GM06990 (cell line): Measurements from ENCODE around the gene MYCN.
"Not testable (repeated sequence)": the region's sequence is repeated elsewhere in the genome, so short reads cannot be mapped to it uniquely, and the experiment has no call there.

Experiments used
- DNase-seq: peaks from one replicate; pipeline ENCODE4 v3.0.0-alpha.2; 2011; ENCODE audit not compliant: insufficient read length; ENCODE audit errors: extremely low read depth
- H3K27me3 ChIP-seq: replicated peaks from 2 replicates; pipeline ENCODE4 v1.6.0; 2011; ENCODE audit warnings: low read length; ENCODE audit not compliant: control insufficient read depth, insufficient read depth
- H3K36me3 ChIP-seq: 2 replicates; pipeline ENCODE4 v1.5.1; 2011; ENCODE audit warnings: low read length; ENCODE audit not compliant: control insufficient read depth, insufficient read depth
- H3K4me3 ChIP-seq: replicated peaks from 2 replicates; pipeline ENCODE4 v1.5.1; 2011; ENCODE audit warnings: low read depth, mild to moderate bottlenecking, control low read depth, low read length
- TF ChIP-seq, protein P1 (sequence below): IDR thresholded peaks from 2 replicates; pipeline ENCODE4 v1.5.1; 2011; ENCODE audit warnings: low read length, control low read depth, mild to moderate bottlenecking, inconsistent platforms; ENCODE audit not compliant: insufficient read depth, poor library complexity, severe bottlenecking

Gene MYCN

DNA sequence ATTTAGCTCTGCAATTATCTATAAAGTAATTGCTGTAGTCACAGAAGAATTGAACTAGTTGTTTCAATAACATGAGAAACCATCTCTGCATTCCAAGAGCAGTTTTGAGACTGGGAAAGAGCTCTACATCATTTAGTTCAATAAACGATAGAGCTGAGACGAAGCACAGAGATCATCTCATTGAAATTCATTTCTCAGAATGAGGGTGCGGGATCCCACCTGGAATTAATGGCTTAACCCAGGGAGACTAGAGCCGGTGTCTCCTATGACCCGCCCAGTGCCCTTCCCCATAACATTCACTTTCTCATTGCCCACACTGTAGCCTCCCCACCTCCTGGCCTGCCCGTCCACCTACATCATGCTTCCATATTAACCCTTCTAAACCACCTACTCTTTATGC is 8.8 kb downstream of the MYCN start:
- no peak for DNase-seq
- TF ChIP-seq, protein P1, sequence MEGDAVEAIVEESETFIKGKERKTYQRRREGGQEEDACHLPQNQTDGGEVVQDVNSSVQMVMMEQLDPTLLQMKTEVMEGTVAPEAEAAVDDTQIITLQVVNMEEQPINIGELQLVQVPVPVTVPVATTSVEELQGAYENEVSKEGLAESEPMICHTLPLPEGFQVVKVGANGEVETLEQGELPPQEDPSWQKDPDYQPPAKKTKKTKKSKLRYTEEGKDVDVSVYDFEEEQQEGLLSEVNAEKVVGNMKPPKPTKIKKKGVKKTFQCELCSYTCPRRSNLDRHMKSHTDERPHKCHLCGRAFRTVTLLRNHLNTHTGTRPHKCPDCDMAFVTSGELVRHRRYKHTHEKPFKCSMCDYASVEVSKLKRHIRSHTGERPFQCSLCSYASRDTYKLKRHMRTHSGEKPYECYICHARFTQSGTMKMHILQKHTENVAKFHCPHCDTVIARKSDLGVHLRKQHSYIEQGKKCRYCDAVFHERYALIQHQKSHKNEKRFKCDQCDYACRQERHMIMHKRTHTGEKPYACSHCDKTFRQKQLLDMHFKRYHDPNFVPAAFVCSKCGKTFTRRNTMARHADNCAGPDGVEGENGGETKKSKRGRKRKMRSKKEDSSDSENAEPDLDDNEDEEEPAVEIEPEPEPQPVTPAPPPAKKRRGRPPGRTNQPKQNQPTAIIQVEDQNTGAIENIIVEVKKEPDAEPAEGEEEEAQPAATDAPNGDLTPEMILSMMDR: no peak
- H3K4me3 ChIP-seq: no peak overlapping the region
- H3K27me3 ChIP-seq: no peaks in the 10 kb centered on the region; the same call in none of the 2 replicates
- no peaks in the 10 kb centered on the region for H3K36me3 ChIP-seq

DNA sequence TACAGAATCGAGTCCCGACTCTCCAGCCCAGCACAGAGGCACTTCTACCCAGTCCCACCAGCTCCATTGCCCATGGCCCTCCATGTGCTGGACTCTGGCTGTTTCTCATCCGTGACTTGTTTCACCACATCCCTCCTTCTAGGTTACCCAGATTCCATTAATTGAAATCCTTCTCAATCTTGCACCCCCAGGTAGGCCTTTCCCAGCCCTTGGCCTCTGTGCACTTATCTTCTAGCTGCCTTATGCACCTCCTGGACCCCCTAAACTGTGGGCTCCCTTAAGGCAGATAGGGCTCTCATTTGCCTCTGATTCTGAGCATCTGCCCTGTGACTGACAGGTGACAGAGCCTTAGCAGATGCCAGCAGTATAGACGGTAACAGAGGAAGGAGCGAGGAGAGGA is 9.2 kb downstream of the MYCN start:
- no peaks in the 10 kb centered on the region; the same call in none of the 2 replicates for H3K27me3 ChIP-seq
- DNase-seq: no peak
- no peak overlapping the region for H3K4me3 ChIP-seq
- TF ChIP-seq, protein P1: no peak
- H3K36me3 ChIP-seq: no peaks in the 10 kb centered on the region

DNA sequence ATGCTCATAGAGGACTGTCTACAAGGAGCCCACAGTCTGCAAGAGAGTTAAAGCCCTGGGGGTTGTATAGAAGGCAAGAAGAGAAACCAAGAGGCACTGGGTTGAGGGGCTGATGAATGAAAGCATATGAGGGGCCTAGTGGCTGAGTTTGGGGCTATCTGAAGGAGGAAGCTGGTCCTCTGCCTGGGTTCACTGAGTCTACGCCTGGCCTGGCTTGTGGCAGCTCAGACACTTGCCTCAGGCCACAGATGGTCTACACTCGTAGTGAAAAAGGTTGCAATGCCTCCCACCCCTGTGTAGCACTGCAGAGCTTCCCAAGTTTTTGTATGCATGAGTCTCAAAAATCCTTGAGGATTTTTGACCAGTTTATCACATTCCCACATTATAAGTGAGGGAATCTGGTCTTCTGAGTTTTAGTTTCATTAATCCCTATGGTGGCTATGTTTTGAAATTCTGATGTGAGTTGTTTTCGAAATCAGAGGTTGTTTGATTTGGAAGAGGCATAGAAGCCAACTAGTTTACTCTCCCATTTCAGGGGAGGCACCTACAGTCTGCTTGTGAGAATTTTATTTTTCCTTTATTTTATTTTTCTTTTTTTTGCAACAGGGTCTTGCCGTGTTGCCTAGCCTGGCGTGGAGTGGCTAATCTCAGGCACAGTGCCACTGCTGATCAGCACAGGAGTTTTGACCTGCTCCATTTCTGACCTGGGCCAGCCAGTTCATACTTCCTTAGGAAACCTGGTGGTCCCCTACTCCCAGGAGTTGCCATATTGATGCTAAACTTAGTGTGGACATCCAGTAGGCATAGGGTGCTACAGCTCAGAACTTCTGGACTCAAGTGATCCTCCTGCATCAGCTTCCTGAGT is 10.0 kb downstream of the MYCN start:
- TF ChIP-seq, protein P1: no peak
- Histone ChIP-seq H3K4me3 (no peak overlapping the region), H3K27me3 (no peaks in the 10 kb centered on the region; the same call in none of the 2 replicates), H3K36me3 (no peaks in the 10 kb centered on the region)
- DNase-seq: no peak

DNA sequence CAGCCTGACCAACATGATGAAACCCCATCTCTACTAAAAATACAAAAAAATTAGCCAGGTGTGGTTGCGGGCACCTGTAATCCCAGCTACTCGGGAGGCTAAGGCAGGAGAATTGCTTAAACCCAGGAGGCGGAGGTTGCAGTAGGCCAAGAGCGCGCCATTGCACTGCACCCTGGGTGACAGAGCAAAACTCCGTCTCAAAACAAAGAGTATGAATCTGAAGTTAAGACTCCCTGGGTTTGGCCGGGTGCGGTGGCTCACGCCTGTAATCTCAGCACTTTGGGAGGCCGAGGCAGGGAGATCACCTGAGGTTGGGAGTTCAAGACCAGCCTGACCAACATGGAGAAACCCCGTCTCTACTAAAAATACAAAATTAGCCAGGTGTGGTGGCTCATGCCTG is 11.6 kb downstream of the MYCN start:
- not testable (repeated sequence) for DNase-seq, H3K36me3 ChIP-seq, H3K27me3 ChIP-seq, H3K4me3 ChIP-seq

DNA sequence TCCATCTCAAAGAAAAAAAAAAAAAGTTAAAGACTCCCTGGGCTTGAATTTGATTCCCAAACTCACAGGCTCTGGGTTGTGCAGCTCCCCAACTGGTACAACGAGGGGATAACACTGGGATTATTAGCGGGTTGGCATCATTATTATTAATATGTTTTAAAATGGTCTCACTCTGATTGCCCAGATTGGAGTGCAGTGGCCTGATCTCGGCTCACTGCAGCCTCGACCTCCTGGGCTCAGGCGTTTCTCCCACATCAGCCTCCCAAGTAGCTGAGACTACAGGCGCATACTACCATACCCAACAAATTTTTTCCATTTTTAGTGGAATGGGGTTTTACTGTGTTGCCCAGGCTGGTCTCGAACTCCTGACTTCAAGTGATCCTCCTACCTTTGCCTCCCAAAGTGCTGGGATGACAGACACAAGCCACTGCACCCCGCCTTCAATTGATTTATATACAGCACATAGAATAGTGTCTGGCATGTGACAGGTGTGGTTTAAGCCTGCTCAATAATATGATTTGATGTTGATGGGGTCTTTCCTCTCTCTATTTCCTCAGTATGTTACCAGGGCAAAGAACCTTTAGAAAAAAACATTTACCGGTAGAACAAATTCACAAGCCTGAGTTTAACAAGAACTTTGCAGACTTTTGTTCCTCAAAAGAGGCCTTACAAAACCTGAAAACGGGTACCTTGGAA is 12.2 kb downstream of the MYCN start:
- TF ChIP-seq, protein P1: no peak
- no peak overlapping the region for H3K4me3 ChIP-seq
- no peaks in the 10 kb centered on the region; the same call in 1 of the 2 replicates for H3K27me3 ChIP-seq
- no peak for DNase-seq
- no peaks in the 10 kb centered on the region for H3K36me3 ChIP-seq

DNA sequence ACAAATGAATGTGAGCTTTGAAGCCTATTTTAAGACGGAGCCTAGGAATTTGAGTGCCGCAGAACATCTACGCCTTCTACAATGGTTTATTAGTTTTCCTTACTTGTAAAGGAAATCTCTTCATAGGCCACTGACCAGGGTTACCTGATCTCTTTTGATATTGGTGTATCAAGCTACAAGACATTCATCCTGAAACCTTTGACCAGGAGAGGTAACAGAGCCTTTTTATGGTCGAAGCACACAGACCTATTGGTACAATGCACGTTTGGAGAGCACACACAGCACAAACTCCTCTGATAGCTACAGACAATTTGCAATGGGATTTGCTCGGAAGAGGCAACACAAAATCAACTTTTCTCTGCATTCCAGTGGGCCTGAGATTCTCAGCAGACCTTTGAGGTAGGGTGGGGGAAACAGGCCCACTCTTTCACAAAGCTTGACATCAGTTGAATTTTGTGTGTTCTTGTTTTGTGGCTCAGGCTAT is 12.8 kb downstream of the MYCN start:
- TF ChIP-seq, protein P1: no peak
- Histone ChIP-seq H3K27me3 (no peaks in the 10 kb centered on the region; the same call in 1 of the 2 replicates), H3K4me3 (no peak overlapping the region), H3K36me3 (no peaks in the 10 kb centered on the region)
- no peak for DNase-seq
